ENCODE results near the gene PKIG. TPM values are rescaled to one million over a fixed set of nuclear protein-coding genes. Genes with fewer than 3 reads are reported as not detected.

PKIG gene
- total and polyA plus RNA-seq, 2 experiments from 2014 or later, result 29.7 to 33.2 TPM

- H3K9me3 Mint-ChIP-seq, result peaks cover 16% of the 10 kb centered on the region
- no peaks in the 10 kb centered on the region for H3F3A ChIP-seq (replicated peaks; ENCODE audit: low read depth)
- H3K79me2 ChIP-seq (replicated peaks; ENCODE audit: insufficient read depth), result no peaks in the 10 kb centered on the region
- H3K36me3 ChIP-seq (ENCODE audit: insufficient read depth), result no peaks in the 10 kb centered on the region
- H3K4me3 Mint-ChIP-seq, result no peak overlapping the region
- H3K4me3 ChIP-seq, result no peak overlapping the region
- no peaks in the 10 kb centered on the region for H3K9me2 ChIP-seq (ENCODE audit: insufficient read depth)
- no peaks in the 10 kb centered on the region for H4K20me1 ChIP-seq (replicated peaks; ENCODE audit: insufficient read depth)
- H3K27ac ChIP-seq (ENCODE audit: low read depth), result no peak overlapping the region
- no peaks in the 10 kb centered on the region for H3K4me1 ChIP-seq (ENCODE audit: insufficient read depth)
- ATAC-seq (no peak), DNase-seq (ENCODE audit: low spot score) (no peak)
- H3K4me2 ChIP-seq, result no peak overlapping the region
- peaks cover 18% of the 10 kb centered on the region for H3K27me3 Mint-ChIP-seq (ENCODE audit: insufficient read depth, low read depth, poor library complexity)
- TF ChIP-seq ZNF114 (CRISPR knock-in tag; IDR thresholded peaks at IDR 0.05) (no peak), REST (IDR thresholded peaks at IDR 0.05; ENCODE audit: unreplicated experiment) (no peak), STAT1 (IDR thresholded peaks at IDR 0.05; ENCODE audit: unreplicated experiment) (no peak), CREB1 (CRISPR knock-in tag; IDR thresholded peaks at IDR 0.05; ENCODE audit: low read depth) (no peak), ETS1 (IDR thresholded peaks at IDR 0.05) (no peak), JUNB (IDR thresholded peaks at IDR 0.05; ENCODE audit: unreplicated experiment) (no peak), CTCF (conservative IDR thresholded peaks at IDR 0.05; ENCODE audit: low read depth in 2 of 2) (no peak), EZH2phosphoT487 (IDR thresholded peaks at IDR 0.05; ENCODE audit: unreplicated experiment) (no peak), ZNF331 (CRISPR knock-in tag; IDR thresholded peaks at IDR 0.05; ENCODE audit: low read depth) (no peak), NANOG (IDR thresholded peaks at IDR 0.05; ENCODE audit: borderline replicate concordance) (no peak), EZH2 (IDR thresholded peaks at IDR 0.05; ENCODE audit: low read depth, unreplicated experiment) (no peak), POLR2AphosphoS5 (IDR thresholded peaks at IDR 0.05; ENCODE audit: low read depth) (no peak), ZNF462 (CRISPR knock-in tag; IDR thresholded peaks at IDR 0.05) (no peak)
- peaks cover under 1% of the 10 kb centered on the region; the same call in 1 of the 2 replicates for H3K27me3 ChIP-seq (ENCODE audit: insufficient read depth)
- no peak overlapping the region for H2AFZ ChIP-seq
- no peak overlapping the region for H3K27ac Mint-ChIP-seq
- H3K36me3 Mint-ChIP-seq (ENCODE audit: low read depth), result peaks cover 10% of the 10 kb centered on the region
- H3K4me1 Mint-ChIP-seq, result peaks cover 11% of the 10 kb centered on the region
Observed at GRCh38 chr20:44658810-44659209, 76.4 kb downstream of the PKIG start.

Measured in GM23338 (cell line).